Stimulated activated CD8-positive, alpha-beta memory T cell treated with anti-CD3 and anti-CD28 coated beads, Interleukin-4, amount 100 ng/mL, for 1 hour (primary cell): Measurements from ENCODE around the gene SBF2.

ENCODE experiments used
- DNase-seq, 2 donors: peaks; one replicate each; pipeline ENCODE4 v3.0.0-alpha.2; 2020; ENCODE audit warnings: low read depth in 2 of 2, low spot score in 1 of 2

The SBF2 gene

GRCh38 chr11:10293423-10294289 lies at the start of gene SBF2:
Gene SBF2 (minus strand): TSS chr11:10294219. CDS start chr11:10294069, 150 bp downstream.
- peak in 1 of 2 donors; percentile 63 for DNase-seq

DNA sequence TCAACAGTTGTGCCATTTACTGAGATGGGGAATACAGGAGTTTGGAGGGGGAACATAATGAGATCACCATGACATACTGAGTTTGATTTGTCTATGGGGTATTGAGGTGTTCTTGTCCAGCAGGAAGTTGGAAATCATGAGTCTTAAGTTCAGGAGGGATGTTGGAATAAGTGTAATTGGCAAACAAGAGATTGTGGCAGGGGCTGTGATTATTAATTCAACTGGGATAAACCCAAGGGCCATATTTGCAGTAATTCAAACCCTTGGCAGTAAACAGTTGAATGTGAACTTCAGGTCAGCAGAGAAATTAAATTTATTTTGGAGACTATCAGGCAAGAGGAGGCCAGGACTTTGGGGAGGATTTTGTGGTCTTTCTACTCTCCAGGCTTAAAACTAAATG lies 44.3 kb upstream of the SBF2 start:
- no peak for DNase-seq

DNA sequence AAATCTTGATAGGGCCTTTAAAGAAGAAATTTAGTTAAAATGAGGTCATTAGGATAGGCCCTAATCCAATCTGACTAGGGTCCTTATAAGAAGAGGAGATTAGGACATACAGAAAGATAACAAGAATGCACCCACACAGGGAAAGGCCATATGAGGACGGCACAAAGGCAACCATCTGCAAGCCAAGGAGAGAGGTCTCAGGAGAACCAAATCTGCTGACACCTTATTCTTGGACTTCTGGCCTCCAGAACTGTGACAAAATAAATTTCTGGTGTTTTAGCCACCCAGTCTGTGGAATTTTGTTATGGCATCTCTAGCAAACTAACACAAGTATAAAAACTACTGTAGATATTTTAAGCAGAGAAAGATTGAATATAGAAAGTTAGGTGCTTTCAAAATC lies 39.5 kb upstream of the SBF2 start:
- DNase-seq, result no peak

- DNase-seq, result no peak
Observed at GRCh38 chr11:10331548-10332289, 37.7 kb upstream of the SBF2 start.

- DNase-seq, result no peak
Observed at GRCh38 chr11:10329935-10330334, 35.9 kb upstream of the SBF2 start.

- DNase-seq, result no peak
Observed at GRCh38 chr11:10329356-10329755, 35.3 kb upstream of the SBF2 start.

DNA sequence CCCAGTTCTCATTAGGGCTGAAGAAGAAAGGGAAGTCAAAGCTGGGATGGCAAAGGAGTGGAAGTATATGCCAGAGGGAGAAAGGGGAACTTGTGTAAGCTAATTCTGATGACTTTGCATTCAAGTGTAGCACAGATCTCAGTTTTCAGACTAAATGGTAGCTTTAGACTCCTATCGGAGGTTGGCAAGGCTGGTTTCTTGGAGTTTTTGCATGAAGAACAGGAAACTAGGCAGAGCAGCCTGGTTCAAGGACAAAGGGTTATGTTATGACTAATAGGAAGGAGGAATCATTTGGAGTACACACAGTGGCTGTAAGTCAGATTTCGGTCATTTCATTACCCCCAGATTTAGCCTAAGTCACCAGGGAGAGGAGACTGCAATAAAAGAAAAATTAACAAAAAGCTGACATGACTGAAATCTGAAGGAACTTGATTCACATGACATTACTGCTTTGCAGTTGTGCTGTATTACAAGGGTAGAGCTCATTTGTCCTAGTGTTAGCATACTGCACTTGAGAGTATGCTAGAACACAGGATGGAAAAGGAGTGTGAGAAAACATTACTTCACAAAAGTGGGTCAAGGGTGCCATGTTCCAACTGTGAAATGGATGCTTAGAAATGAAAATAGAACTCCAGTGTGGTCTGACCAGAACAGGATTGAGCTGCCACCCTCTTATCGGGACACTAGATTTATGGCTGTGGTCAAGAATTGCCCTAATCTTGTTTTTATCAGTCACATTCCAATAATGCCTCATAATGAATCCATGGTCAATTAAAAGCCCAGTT lies 34.5 kb upstream of the SBF2 start:
- no peak for DNase-seq

DNA sequence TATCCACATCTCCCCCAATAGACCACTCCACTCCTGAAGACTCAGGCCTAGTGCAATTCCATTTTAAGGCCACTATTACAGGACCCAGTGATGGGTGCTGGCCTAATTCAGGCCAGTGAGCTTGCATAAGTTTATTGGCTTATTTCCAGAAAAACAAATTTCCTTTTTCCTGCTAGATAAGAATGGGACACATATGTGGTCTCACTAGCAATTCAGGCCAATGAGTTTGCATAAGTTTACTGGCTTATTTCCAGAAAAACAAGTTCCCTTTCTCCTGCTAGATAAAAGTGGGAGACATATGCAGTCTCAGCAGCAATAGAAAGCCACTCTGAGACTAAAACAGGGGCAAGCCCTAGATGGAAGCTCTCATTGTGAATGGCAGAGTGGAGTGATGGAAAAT lies 33.2 kb upstream of the SBF2 start:
- no peak for DNase-seq

GRCh38 chr11:10326012-10326964 lies 32.3 kb upstream of the SBF2 start:
- no peak for DNase-seq

GRCh38 chr11:10325277-10326011 lies 31.4 kb upstream of the SBF2 start:
- DNase-seq, result no peak

- no peak for DNase-seq
Observed at GRCh38 chr11:10324474-10324873, 30.5 kb upstream of the SBF2 start.

GRCh38 chr11:10323793-10324170 lies 29.8 kb upstream of the SBF2 start:
- no peak for DNase-seq

GRCh38 chr11:10322830-10323792 lies 29.1 kb upstream of the SBF2 start:
- no peak for DNase-seq

- no peak for DNase-seq
Observed at GRCh38 chr11:10322401-10322800, 28.4 kb upstream of the SBF2 start.

- DNase-seq, result no peak
Observed at GRCh38 chr11:10320736-10321465, 26.9 kb upstream of the SBF2 start.

DNA sequence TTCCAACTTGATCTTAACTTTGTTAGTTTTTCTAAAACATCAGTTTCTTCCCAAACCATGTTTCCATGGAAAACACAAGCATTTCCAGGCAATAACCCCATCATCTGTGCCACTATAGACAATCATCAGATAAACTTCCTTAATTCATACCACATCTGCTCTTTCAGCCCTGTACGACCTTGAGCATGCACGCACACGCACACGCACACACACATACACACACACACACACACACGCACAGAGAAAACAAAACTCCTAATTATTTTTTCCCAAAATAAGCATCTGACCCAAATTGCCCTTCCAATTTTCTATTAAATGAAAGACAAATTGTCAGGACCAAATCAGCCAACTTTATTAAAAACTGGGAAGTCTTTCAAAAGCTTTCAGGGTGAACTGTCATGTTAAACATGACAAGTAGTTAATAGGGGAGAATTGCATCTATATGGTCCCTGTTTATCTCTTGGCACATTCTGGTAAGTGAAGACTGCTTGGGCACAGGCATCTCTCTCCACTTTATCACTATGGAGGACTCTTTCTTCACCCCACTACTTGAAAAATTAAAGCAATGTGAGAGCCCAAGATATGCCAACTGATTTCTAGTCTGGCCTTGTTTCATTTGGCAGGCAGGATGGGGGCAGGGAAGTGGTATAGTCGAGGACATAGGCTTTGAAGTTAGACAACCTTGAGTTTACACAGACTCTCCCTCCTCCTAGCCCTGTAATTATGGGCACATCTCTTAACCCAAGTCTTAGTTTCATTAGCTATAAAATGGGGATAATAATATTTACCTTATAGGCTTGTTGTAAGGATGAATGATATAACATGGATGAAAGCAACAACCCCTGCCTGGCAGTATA lies 25.9 kb upstream of the SBF2 start:
- DNase-seq, result no peak

DNA sequence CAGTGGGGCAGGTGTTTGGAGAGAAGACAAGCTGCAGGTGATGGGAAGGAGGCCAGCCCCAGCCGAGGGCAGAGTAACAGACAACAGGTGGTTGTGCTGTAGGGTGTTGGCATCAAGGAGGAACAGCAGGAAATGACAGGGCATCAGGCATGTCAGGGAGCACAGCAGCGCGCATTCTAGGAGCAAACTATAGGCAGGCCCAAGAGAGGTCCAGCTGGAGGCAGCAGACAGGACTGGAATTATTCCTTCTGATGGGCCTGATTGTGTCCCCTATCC lies 24.4 kb upstream of the SBF2 start:
- no peak for DNase-seq
